HL-60 (cell line): Measurements from ENCODE around the gene KRTAP10-1.

Source experiments
- GABPA ChIP-seq: IDR thresholded peaks from 2 replicates; pipeline ENCODE4 v1.6.1; 2012; ENCODE audit warnings: low read depth
- POLR2AphosphoS5 ChIP-seq: IDR thresholded peaks from 2 replicates; pipeline ENCODE4 v1.6.1; 2012; ENCODE audit warnings: low read depth
- SPI1 ChIP-seq: IDR thresholded peaks from 2 replicates; pipeline ENCODE4 v1.6.1; 2012; ENCODE audit warnings: low read depth, mild to moderate bottlenecking, borderline replicate concordance
- TF ChIP-seq, protein P1 (sequence below): IDR thresholded peaks from one replicate; pipeline ENCODE4 v1.5.1; 2011; ENCODE audit warnings: low read length, control low read depth, inconsistent platforms; ENCODE audit not compliant: insufficient read depth
- TF ChIP-seq, protein P2 (sequence below): IDR thresholded peaks from 2 replicates; pipeline ENCODE4 v1.6.1; 2012; ENCODE audit warnings: low read depth; ENCODE audit not compliant: insufficient replicate concordance

DNA sequence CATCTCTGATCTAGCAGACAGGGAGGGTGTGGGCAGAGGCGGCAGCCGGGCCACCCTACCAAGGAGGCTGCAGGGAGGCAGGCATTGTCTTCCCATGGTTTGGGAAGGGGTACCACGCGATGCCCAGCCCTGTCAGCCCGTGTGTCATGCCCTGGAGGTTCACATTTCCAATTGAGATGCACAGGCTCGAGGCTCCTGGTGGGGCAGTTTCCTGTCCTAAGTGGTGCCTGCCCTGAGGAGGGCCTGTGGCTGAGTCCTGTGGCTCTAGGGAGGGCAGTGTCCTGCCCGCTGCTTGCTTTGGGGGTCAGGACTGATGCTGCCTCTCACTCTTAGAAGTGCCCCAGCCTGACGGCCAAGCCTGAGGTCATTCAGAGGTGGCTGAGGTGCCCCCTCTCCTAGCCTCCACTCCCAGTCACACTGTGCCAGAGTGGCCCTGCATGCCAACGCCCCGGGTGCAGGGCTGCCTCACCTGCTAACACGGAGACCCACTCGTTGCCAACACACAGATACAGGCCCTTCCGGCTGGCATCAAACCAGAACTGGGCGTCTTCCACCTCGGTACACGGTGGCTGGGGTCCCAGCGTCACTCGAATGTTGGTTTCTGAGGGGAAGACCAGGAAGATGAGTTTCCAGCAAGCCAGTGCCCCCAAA, 11.9 kb downstream of the KRTAP10-1 start:
- TF ChIP-seq, protein P1, sequence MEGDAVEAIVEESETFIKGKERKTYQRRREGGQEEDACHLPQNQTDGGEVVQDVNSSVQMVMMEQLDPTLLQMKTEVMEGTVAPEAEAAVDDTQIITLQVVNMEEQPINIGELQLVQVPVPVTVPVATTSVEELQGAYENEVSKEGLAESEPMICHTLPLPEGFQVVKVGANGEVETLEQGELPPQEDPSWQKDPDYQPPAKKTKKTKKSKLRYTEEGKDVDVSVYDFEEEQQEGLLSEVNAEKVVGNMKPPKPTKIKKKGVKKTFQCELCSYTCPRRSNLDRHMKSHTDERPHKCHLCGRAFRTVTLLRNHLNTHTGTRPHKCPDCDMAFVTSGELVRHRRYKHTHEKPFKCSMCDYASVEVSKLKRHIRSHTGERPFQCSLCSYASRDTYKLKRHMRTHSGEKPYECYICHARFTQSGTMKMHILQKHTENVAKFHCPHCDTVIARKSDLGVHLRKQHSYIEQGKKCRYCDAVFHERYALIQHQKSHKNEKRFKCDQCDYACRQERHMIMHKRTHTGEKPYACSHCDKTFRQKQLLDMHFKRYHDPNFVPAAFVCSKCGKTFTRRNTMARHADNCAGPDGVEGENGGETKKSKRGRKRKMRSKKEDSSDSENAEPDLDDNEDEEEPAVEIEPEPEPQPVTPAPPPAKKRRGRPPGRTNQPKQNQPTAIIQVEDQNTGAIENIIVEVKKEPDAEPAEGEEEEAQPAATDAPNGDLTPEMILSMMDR: no peak
- TF ChIP-seq, protein P2, sequence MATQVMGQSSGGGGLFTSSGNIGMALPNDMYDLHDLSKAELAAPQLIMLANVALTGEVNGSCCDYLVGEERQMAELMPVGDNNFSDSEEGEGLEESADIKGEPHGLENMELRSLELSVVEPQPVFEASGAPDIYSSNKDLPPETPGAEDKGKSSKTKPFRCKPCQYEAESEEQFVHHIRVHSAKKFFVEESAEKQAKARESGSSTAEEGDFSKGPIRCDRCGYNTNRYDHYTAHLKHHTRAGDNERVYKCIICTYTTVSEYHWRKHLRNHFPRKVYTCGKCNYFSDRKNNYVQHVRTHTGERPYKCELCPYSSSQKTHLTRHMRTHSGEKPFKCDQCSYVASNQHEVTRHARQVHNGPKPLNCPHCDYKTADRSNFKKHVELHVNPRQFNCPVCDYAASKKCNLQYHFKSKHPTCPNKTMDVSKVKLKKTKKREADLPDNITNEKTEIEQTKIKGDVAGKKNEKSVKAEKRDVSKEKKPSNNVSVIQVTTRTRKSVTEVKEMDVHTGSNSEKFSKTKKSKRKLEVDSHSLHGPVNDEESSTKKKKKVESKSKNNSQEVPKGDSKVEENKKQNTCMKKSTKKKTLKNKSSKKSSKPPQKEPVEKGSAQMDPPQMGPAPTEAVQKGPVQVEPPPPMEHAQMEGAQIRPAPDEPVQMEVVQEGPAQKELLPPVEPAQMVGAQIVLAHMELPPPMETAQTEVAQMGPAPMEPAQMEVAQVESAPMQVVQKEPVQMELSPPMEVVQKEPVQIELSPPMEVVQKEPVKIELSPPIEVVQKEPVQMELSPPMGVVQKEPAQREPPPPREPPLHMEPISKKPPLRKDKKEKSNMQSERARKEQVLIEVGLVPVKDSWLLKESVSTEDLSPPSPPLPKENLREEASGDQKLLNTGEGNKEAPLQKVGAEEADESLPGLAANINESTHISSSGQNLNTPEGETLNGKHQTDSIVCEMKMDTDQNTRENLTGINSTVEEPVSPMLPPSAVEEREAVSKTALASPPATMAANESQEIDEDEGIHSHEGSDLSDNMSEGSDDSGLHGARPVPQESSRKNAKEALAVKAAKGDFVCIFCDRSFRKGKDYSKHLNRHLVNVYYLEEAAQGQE: no peak
- TF ChIP-seq POLR2AphosphoS5 (no peak), SPI1 (no peak), GABPA (no peak)
